Measurements from ENCODE around the gene HPS1.

GRCh38 chr10:98425511-98426352 lies 21.0 kb downstream of the HPS1 start:
- TF ChIP-seq POLR2A (IDR thresholded peaks at IDR 0.05), result no peak
- peak in 1 of 3 experiments; percentile 35 for TF ChIP-seq CTCF (IDR thresholded peaks at IDR 0.05)
